ENCODE data around the gene PLEKHD1.
"Not testable (repeated sequence)": the region's sequence is repeated elsewhere in the genome, so short reads cannot be mapped to it uniquely, and the experiment has no call there.

PLEKHD1 gene

DNA sequence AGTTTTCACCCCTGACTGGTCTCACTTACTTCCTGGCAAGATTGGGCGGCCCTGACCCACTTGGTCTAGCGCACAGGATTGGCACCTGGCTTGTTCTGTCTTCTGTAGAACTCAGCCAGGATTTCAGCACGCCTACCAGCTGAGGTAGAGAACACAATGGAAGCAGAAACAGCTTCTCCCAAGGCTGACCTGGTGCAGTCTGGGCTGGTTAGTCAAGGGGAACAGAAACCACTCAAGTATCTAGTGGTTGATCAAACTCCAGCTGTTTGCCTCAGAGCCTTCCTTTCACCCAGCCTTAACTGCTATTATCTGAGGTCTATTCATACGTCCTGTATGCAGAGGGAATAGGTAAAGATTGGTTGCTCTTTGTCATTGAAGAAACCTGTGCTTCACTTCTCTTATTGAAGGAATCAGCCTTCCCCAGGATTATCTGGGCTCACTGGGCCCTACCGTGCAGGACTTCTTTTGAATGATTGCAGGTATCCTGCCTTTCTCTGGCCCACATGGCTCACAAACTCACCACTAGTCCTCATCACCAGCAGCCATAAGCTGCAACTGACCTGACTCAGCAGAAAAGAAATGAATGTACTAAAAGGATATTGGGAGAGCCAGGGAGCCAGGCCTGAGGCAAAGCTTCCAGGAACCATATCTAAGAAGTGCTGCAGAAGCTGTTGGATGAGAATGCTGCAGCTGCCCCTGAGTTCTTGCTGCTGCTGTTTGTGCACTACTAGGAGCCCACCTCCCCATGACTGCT is 2.5 kb upstream of the PLEKHD1 start:
- DNase-seq (ENCODE audit: low spot score), result no peak

DNA sequence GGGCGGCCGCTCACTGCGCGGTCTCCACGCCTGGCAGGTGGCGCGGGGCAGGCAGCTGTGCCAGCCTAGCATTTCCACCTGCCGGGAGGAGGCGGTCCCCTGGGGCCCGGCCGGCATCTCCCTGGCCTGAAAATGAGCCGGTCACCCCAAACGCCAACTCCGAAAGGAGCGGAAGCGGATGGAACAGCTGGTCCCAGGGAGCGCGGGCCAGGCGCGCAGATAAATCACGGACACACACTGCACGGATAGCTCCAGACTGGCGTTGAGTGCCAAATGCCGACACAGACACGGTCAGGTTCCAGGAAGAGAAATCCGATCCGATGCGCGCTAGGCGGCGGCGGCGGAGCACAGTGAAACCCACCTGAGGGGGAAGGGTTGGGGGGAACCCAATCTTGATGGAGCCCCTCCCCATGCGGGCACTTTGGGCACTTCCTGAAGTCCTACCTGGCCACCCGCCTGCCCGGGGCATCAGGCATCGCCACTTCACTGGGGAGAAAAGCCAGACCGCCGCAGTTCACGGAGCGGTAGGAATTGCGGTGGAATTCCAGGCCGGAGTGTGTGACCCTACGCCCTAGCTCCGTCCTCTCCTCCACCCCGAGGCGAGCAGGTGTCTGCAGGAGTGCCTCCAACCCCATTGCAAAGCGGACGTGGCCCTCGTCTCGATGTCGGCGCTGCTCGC is 624 bp upstream of the PLEKHD1 start:
- no peak for DNase-seq (ENCODE audit: low spot score)

DNA sequence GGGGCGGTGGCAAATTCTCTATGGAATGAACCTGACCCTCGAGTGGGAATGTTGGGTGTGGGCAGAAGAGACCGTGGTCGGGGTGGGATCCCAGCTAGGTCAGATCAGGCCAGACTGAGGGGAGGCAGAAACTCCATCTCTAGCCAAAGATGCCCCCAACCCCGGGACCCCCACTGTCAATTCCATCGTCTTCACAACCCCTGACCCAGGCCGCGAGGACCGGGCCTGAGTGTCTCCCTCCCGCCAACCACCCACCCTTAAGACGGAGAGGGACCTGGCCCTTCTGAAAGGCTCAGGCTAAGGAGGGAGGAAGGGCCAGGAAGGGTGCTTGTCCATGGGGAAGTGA is 760 bp downstream of the PLEKHD1 start:
- DNase-seq (ENCODE audit: low spot score), result no peak

DNA sequence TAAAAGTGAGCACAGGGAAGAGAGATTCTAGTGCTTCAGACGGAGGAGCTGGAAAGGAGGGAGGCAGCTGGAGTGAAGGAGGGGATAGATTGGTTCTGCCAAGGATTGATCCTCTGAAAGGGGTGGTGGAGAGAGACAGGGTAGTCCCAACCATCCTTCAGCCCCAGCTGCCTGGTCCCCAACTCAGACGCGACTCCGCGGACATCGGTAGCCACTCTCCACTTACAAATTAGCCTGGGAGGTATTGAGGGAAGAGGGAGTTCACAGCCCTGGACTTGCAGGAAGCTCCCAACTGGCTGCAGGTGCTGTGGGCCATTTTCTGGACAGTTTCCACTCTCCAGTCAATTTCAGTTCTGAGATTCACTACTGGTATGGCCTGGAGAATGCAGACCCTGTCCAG is 1.2 kb downstream of the PLEKHD1 start:
- DNase-seq (ENCODE audit: low spot score), result no peak

DNA sequence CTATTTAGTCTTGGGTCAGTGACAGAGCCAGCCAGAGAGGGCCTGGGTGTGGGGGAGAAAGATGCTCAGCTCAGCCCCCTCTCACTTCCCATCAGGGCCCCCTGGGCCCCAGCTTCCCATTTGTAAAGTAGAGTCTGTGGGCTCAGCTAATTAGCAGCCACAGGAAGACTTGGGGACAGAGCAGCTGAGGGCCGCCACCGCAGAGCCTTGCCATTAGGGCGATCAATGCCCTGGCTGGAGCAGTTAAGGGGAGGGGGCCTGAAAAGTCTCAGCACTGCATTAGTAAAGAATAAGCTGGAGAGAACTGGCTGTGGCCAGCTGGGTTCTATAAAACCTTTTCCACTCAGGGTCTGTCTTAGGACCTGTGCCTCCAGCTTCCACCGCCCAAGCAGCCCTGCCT is 2.7 kb downstream of the PLEKHD1 start:
- no peak for DNase-seq (ENCODE audit: low spot score)

DNA sequence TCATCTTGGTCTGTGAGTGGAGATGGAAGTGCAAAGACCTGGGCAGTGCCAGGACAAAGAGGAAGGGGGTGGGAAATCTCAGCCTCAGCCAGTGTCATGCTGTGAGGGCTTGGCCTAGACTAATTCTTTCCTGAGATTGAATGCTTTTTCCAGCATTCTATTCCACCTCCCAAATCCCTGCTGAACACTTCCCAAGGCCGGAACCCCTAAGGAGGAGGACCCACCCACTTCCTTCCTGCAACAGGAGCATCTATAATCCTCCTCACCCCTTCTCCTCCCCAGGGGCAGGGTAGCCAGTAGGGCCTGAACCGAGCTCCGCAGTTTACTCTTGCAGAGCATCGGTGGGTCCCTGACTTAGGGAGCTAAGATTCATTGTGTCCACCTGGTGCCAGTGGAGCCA is 3.2 kb downstream of the PLEKHD1 start:
- DNase-seq (ENCODE audit: low spot score), result no peak

DNA sequence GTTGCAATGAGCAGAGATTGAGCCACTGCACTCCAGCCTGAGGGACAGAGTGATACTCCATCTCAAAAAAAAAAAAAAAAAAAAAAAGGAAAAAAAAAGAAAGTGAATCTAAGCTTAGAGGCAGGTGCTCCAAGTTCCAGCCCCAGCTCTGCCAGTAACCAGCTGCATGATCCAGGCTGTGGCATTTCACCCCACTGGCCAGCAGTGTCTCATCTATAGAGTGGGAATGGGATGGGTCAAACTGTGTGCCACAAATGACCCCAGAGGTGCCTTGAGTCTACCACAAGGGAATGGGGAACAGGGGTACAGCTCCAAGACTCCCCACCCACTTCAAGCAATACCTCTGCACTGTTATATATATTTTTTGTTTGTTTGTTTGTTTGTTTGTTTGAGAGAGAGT is 5.0 kb downstream of the PLEKHD1 start:
- DNase-seq (ENCODE audit: low spot score), result no peak

DNA sequence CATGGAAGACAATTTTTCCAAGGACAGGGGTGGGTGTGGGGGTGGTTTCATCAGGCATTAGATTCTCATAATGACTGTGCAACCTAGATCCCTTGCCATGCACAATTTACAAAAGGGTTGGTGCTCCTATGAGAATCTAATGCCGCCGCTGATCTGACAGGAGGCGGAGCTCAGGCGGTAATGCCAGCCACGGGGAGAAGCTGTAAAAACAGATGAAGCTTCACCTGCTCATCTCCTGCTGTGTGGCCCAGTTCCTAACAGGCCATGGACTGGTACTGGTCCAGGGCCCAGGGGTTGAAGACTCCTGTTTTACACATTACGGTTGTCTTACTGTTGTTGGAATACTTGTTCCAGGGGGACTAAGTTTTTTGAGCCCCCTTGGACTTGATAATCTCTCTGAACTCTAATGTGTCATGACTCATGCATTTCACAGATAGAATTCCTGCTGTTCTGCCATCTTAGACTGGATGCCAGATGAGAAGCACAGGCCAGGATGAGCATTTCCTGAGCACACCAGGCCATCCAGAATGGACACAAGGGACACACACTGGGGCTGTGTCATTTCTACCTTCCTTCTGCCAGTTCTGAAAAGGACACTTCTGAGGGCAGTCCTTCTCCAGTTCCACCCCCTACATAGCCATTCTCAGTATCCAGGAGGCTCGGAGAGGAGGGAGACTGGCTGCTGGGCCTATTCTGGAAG is 5.8 kb downstream of the PLEKHD1 start:
- no peak for DNase-seq (ENCODE audit: low spot score)

DNA sequence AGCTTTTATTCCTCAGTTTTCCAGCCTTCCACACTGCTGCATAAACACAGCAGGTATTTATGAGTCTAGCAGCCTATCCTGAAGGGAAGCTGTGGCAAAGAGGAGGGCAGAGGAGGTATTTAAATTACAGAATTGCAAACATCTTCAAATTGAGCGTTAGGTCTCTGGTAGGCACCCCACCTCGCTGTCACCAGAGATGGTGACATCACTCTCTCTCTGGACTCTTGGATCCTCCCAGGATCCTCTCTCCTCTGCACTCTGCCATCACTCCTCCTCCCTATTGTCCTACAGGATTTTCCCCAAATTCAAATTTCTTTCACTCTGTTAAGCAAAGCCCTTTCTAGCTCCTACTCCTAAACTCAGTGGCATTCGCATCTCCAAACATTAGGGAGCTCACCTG is 6.7 kb downstream of the PLEKHD1 start:
- DNase-seq (ENCODE audit: low spot score), result no peak

DNA sequence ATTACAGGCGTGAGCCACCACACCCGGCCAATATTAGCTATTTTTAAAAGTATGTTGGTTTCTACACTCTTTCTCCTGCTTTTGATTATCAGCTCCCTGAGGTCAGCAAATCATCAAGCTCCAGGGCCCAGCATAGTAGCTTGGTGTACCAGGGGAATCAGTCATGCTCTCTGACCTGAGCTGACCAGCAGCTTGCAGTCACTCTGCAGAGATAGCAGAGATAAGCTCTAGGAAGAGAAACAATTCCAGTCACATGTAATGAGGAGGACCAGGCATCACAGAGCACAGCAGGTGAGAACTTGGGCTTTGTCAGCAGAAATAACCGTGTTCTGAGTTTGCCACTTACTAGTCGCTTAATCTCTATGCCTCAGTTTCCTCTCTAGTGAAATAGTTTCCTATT is 8.5 kb downstream of the PLEKHD1 start:
- DNase-seq (ENCODE audit: low spot score), result no peak

DNA sequence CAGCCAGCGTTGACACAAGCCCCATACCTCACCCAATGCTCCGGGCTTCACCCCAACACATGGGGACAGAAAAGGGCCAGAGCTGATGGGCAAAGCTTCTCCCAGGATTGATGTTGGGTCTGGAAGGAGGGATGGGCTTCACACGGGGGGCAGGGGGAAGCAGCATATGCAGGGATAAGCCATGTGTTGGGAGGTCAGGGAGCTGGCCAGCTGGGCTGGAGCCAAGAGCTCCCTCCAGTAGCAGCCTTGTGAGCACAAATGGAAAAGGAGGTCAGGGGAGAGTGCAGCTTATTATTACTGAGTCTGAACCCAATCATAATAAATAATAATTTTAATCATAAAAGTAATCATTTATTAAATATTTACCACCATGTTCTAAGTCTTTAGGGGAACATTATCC is 9.3 kb downstream of the PLEKHD1 start:
- no peak for DNase-seq (ENCODE audit: low spot score)

DNA sequence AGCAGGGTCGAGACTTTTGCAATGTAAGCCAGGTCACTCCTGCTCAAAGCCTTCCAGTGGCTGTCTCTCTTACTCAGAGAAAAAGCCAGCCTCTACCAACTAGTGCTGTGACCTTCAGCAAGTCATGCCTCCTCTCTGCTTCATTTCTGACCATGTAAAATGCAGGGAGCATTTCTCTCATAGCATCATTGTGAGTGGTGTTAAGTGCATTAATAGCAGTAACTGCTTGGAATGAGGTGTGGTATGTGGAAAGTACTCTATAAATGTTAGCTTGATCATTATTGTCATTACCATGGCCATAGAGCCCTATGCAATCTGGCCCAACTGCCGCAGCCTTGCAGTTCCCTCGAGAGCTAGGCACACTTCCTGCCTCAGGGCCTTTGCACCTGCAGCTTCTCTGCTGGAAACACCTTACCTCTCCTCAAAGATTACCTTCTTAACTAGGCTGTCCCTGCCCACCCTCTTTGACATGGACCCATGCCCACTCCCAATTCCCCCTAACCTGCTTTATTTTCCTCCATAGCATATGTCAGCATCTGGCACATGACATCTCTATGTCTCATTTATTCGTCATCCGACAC is 10.9 kb downstream of the PLEKHD1 start:
- DNase-seq (ENCODE audit: low spot score), result no peak

DNA sequence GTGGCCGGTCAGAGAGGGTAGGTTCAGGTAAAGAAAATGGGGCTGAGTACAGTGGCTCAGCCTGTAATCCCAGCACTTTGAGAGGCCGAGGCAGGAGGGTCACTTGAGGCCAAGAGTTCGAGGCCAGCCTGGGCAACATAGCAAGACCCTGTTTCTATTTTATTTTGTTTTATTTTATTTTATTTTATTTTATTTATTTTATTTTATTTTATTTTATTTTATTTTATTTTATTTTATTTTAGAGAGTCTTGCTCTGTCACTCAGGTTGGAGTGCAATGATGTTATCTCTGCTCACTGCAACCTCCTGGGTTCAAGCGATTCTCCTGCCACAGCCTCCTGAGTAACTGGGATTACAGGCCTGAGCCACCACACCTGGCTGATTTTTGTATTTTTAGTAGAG is 13.3 kb downstream of the PLEKHD1 start:
- not testable (repeated sequence) for DNase-seq (ENCODE audit: low spot score)

DNA sequence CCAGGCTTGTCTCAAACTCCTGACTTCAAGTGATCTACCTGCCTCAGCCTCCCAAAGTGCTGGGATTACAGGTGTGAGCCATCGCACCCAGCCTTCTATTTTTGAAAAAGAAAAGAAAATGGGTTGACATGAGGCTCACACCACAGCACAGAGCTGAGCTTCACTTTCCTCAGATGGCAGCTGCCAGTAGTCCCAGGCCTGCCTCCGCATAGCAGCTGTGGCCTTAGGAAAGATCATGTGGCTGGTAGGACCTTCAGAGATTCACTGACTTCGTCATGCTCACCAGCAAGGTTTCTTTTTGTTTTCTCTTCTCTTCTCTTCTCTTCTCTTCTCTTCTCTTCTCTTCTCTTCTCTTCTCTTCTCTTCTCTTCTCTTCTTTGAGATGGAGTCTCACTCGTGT is 13.8 kb downstream of the PLEKHD1 start:
- not testable (repeated sequence) for DNase-seq (ENCODE audit: low spot score)

DNA sequence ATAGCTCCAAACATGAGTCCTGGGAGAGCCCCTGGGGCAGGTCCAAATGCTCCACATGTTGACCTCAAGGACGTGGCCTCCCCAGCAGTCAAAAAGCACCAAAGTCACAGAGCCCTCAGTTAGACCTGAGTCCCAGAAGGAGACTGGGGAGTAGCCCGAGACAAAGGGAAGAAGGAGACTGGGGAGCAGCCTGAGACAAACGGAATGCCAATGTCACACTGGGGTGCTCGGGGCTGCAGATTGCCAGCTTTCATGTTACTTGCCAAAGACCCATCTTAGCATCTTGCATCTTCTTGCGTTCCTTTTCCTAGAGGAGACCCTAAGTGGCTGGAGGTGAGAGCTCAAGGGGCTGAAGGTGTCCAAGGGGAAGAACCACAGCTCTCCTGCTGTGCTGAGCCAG is 14.9 kb downstream of the PLEKHD1 start:
- no peak for DNase-seq (ENCODE audit: low spot score)

DNA sequence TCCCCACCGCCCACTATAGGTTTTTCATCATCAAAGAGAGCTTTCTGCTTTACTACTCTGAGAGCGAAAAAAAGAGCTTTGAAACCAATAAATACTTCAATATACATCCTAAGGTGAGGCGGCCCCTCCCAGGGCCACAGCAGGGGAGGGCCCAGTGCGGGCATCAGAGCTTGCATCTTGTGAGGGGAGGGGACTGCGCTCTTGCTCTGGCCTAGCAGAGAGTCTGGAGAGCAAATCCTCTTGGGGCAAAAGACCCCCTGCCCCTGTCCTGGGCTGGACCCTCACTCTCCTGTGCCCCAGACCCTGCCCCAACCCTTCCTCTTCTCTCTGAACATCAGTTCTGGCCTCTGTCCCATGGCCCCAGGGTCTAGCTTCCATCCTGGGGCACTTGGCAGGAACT is 15.6 kb downstream of the PLEKHD1 start:
- no peak for DNase-seq (ENCODE audit: low spot score)

DNA sequence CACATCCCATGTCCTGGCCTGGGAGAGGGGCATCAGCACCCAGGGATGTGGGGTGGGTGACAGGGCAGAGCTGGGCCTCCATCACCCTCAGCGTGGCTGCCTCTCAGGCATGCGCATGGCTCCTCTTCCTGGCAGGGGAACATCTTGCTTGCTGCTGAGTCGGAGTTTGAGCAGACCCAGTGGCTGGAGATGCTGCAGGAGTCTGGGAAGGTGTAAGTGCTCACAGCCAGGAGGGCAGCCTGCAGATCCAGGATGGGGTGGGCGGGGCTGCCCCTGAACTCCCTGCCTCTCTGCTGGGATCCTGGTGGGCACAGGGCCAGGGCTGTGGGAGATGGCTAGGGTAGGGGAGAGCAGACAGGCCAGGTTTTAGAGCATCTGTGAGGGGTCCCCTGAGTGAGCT is 16.2 kb downstream of the PLEKHD1 start:
- no peak for DNase-seq (ENCODE audit: low spot score)

DNA sequence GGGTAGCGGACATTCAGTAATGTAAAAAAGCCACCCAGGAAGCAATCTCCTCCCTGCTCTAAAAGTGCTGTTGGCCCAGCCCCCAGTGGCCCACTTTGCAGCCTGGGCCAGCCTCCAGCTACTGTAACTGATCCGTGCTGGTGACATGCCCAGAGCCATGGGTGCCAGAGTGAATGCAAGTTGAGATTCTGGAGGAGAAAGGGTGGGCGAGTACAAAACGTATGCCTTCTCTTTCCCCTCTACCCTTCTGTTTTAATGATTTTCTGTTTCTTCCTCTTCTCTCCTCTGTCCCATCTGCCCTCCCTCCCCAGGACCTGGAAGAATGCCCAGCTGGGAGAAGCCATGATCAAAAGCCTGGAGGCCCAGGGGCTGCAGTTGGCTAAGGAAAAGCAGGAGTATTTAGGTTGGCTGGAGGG is 16.9 kb downstream of the PLEKHD1 start:
- no peak for DNase-seq (ENCODE audit: low spot score)

DNA sequence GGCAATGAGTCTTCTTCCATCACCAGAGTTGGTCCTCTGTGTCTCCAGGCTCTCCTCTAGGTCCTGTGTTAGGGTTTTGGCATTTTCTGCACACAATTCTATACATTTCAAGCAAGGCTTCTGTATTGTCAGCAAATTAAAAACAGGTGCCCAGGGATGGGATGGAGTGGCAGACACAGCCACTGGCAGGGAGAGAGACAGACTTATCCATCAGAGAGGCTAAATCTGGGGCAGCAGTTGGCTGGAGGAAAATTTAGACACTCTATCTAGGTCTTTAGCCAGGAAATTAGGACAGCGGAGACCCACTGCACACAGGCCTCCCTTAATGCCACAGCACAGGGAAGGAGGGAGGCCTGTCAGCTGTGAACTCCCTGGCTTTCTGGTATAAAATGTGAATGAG is 20.2 kb downstream of the PLEKHD1 start:
- DNase-seq (ENCODE audit: low spot score), result no peak

DNA sequence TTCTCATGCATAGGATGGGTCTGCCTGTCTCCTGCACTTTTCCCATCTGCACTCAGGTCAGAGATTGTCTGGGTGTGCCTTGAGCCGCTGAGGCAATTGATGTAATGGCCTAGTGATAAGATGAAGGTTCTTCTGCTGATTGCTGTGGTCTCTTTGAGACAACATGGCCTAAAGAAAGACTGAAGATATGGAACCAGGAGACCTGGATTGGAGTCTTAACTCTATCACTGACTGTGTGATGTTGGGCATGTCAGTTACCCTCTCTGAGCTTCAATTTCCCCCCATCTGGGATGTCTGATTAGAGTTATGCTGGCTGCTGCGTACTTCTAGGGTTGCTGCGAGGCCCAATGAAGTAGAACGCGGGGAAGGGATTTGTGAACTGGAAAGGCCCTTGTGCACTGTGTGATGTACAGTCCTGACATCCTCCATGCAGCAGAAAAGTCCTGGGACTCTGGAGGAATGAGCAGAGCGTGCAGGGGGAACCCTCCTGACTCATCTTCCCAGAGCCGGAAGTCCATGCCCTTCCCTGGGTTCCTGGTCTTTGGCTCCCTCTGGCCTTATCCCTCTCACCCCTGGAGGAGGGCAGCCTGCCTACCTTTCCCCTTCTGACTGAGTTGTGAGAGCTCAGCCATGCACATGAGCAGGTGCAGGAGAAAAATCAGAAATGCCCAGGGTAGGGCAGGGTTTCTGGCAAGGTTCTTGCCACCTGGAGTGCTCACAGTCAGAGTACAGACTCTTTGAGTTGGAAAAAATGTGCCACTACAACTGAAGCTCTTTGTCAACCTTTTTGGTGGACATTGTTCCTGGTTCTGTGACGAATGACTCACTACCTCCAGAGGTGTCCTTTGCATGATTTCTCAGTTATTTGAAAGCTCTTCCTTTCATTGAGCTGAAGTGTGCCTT is 21.1 kb downstream of the PLEKHD1 start:
- no peak for DNase-seq (ENCODE audit: low spot score)

DNA sequence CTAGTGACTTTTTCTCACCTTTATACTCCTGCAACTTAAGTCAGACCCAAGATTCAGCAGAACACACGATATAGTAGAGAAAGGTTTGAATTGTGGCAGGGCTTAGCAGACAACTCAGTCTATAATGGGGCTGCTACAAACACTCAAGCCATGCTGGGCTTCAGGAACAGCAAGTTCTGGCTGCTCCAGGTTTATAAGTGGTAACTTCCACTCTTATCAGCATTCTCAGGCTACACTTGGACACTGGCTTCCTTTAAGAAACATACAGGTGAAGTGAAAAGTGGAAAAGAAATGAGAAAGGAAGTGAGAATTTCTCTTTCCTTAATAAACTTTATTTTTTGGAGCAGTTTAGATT is 21.7 kb downstream of the PLEKHD1 start:
- no peak for DNase-seq (ENCODE audit: low spot score)
